Stimulated activated CD4-positive, alpha-beta T cell treated with anti-CD3 and anti-CD28 coated beads, Interleukin-15, amount 100 ng/mL, for 48 hours (primary cell): ENCODE data around the gene RAD51B.
"Not testable (repeated sequence)": the region's sequence is repeated elsewhere in the genome, so short reads cannot be mapped to it uniquely, and the experiment has no call there.

ENCODE experiments used
- DNase-seq, 2 donors: peaks; one replicate each; pipeline ENCODE4 v3.0.0-alpha.2; 2020; ENCODE audit warnings: low read depth in 2 of 2

RAD51B gene

DNA sequence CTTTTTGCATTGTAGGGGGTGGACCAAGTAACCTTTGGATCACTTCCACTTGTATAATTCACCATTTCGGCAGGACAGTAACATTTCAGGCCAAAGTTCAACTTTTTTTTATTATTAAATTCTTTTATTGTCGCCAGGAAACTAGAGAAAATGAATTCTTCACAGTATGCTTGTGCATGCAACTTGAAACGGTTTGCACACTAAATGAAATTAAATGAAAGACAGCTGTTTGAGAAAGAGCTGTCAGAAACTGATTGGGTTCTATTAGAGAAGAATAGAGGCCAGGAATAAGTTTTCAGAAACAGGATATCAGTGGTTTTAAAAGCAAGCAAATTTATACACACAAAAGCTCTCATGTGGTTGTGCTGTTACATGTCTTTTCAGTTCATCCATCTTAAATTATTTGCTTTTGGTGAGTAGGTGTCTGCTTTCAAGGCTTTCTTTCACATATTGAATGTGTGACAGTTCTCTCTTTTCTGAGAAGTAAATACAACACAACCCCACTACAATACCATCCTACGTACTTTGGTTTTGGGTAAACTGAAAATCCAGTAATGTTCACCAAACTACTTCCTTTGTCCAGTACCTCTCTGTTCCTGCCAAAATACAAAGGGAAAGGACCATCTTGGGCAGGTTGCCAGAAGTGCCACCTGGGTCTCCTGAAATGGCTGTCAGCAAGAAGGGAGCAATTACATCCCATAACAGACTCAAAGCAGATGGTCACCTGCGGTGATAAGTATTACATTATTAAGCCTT lies 291.7 kb downstream of the RAD51B start:
- DNase-seq = no peak

DNA sequence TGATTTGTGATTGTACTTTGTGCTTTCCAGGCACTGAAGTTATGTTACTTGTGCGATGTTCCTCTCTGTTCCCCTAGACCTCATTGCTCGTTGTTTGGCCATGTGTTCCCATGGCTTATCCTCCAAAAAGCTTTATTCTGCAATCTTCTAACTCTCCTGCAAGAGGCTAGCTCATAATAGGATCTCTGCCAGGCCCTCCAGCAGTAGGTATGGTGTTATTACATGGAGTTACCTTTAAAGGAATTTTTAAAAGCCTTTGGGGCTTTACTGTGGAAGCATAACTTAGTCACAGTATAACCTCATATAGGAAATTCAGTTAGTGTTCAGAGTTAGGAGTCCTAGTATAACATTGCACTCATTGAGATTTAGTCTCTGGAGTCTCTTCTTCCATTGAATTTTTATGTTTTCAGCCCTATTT lies 292.3 kb downstream of the RAD51B start:
- DNase-seq = no peak

DNA sequence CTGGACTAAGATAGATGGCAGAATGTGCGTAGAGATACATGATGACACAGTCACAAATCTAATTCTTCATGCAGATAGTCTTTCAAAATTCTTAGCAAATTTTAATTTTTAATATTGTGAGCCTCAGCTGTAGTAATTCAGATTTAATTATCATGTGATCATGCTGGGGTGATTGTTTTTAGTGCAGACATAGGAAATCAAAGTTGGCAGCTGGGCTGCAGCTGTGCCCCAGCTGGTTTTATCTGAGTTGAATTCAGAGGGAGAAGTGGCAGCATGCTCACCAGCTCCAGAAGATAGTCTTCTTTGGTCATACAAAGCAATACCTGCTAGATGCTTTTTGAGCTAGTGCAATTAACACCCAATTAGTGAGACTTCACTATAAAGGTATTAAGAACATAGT lies 292.9 kb downstream of the RAD51B start:
- no peak for DNase-seq

DNA sequence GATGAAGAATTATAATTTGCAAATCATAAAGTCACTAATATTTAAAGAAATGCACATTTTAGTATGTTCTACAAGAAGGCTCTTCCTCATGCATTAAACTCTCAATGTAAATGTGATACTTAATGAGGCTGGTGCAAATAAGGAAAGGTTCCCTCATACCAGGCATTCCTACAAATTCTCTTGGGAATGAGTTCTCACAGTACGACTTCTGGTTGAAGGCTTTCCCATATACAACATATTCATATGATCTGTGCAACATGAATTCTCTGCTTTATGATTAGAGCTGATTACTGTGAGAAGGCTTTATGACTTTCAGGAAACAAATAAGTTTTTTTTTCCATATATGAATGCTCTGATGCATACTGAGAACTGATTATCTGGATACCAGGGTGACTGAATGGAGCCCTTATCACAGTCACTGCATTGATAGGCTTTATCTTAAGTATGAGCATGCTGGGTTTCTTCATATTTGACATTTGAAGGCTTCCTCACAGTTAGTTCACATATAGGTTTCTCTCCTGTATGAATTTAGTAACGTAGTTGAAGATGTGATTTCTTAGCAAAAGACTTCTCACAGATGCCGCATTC lies 293.9 kb downstream of the RAD51B start:
- DNase-seq = no peak

DNA sequence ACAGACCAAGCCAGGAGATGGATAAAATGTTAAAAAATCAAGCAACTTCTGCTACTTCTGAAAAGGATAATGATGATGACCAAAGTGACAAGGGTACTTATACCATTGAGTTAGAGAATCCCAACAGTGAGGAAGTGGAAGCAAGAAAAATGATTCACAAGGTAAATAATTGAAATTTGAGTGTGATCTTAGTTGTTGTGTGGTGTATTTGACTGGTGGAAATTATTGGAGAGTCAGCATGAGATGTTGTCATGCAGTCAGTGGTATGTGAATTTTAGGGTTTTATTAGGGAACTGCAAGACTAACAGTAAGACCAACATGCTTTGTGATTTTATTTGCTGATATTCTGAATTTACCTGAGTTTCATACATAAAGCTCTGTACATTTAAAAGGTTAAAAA lies 296.4 kb downstream of the RAD51B start:
- DNase-seq = not testable (repeated sequence)

DNA sequence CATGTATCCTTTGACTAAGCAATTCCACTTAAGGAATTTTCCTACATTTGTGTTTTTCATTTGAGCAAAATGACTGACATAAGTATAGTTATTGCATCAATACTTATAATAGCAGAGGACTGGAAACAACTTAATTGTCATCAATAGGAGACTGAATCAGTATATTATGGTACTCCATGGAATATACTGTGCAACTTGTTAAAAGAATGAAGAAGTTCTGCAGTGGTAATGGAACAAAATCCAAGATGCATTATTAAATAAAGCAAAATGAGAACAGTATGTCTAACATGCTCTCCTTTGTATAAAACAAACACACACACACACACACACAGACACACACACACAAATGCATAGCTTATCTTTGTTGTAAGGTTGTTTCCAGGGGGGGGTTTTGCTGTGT lies 303.1 kb downstream of the RAD51B start:
- DNase-seq = no peak

DNA sequence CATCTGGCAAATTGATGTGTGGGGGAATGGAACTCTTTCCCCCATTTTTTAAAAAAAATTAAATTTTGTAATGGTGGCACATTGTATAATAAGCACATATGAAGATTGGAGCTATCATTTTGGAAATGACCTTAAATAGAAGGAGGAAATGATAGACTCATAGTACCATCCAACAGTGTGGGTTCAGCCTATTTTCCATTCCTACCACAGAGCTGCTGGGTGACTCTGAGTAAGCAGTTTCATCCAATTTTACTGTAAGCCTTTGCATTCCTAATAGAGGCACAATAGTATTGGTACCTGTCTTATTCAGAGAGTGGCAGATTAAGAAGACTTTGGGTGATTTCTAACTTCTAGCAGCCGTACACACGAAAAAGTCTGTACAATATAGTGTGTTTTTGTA lies 304.5 kb downstream of the RAD51B start:
- no peak for DNase-seq

DNA sequence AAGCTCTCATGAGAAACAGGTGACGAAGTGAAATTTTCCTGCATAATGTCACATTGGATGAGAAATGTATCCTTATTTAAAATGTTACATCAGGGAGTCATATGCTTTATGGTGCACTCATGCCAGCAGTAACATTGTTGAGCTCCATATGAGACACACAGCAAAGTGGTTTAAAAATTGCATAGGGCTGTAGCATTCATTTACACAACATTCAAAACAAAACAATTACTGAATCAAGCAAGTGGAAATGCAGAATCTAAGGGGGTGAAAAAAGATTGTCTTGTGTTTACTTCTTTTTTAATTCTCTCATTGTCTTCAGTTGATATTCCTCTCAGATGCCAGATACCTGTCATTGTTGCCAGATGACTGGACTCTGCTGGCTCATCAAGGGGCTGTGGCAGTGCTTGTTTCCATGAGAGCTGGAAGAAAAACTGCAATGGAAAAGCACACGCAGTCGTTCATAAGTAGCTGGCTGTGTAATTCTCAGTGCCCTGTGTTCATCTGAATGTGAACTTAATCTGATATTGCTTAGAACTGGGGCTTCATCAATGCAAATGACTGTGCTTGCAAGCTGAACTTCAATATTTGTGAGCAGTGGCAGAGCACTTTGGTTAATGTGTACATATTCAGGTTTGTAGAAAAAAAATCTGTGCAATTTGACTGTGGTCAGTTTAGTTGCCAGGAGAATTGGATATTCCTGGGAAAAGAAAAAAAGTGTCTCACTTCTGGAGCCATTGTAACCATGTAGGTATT lies 305.6 kb downstream of the RAD51B start:
- no peak for DNase-seq

DNA sequence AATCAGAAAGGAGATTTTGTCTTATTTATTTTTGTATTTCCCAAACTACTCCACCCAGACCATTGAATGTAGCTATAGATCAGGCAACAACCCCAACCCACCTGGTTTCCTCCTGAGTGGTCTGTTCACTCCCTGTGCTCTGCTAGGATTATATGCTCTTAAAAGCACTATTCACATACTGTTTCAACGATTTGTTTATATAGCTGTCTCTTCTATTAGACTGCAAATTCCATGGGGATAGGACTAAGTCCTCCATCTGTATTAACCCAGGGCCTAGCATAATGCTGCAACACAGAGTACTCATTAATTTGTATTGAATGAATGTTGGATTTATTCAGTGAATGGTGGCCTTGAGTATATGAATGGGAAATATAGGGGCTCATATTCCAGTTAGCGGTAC lies 307.6 kb downstream of the RAD51B start:
- DNase-seq = no peak

DNA sequence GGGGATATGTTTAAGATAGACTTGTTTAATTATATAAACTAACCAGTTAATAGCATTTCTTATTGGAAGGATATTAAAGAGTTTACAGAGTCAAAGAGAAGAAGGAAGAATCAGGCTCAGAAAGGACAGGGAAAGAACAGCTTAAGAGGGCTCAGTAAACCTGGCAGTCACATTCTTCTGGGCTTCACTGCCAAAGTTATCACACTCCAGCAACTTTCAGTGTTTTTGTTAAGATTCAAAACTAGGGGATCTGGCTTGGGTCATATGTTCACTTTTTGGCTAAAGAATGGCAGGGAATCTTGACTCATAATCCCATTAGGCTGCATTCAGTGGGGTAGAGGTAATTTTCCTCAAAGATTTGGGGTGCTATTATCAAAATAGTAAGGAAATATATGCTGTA lies 312.3 kb downstream of the RAD51B start:
- no peak for DNase-seq

DNA sequence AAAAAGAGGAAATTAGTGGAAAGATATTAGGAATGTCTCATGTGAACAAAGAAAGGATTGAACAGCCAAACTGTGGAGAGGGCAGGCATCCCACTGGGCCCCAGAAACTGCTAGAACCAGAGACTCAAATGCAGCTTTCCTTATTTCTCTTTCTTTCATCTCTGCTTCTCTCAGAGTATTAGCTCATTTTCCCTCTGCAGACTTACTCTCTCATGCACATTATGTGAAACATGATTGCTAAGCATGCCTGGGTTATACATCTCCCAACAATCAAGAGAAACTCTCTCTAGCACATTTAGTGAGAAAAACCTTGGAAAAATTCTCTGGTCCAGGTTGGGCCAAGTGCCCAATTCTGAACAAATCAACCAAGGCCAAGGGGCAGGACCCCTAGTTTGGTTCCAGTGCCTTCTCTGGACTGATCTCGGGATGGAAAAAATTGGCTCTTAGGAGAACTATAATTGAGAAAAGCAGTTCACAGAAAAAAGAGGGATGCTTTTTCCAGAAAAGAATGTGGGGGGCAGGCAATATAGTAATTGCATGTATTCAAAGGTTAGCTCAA lies 313.1 kb downstream of the RAD51B start:
- DNase-seq = no peak

DNA sequence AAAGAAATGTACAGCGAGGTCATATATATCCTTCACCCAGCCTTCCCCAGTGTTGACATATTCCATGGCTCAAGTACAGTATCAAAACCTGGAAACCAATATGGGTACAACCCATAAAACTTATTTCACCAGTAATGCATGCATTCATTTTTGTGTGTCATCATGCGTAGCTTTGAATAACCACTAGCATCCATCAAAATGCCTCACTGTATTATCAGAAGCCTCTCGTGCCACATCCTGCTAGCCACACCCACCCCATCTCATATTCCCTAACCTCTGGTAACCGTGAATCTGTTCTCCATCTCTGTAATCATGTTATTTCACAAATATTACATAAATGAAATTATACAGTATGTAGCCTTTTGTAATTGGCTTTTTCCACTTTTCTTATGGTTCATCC lies 314.3 kb downstream of the RAD51B start:
- DNase-seq = no peak

DNA sequence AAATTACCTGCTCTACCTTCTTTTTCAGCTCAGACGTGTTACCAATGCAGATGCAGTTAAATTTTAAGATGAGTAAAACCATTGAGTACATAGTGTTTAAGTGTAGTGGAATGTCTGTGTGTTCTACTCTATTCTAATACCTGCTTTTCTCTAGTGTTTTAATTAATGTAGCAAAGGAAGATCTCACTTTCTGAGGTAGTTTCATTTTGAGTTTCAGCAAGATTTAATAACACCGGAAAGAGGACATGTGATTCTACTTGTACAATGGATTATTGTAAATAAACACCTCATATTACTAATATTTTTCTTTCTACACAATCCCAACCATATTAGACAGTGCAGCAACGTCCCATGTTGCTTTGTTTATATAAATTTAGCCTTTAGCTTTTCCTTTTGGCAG lies 315.4 kb downstream of the RAD51B start:
- DNase-seq = no peak

DNA sequence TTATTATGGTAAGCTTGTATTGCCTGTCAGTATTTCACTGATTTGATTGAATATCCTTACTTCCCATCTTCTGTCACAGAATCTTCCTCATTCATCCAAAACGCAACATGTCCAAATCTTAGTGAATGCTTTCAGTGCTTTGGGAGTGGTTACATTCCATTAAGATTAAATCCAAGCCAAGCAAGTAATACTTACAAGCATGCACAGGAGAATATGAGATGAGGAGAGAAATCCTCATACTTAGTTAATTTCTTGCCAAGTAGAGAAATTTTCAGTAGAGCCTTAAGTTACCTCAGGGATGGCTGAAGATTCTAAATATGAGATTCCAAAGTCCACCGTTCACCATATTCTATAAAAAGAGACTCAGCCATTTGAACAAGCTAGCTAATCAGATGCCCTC lies 316.0 kb downstream of the RAD51B start:
- no peak for DNase-seq

DNA sequence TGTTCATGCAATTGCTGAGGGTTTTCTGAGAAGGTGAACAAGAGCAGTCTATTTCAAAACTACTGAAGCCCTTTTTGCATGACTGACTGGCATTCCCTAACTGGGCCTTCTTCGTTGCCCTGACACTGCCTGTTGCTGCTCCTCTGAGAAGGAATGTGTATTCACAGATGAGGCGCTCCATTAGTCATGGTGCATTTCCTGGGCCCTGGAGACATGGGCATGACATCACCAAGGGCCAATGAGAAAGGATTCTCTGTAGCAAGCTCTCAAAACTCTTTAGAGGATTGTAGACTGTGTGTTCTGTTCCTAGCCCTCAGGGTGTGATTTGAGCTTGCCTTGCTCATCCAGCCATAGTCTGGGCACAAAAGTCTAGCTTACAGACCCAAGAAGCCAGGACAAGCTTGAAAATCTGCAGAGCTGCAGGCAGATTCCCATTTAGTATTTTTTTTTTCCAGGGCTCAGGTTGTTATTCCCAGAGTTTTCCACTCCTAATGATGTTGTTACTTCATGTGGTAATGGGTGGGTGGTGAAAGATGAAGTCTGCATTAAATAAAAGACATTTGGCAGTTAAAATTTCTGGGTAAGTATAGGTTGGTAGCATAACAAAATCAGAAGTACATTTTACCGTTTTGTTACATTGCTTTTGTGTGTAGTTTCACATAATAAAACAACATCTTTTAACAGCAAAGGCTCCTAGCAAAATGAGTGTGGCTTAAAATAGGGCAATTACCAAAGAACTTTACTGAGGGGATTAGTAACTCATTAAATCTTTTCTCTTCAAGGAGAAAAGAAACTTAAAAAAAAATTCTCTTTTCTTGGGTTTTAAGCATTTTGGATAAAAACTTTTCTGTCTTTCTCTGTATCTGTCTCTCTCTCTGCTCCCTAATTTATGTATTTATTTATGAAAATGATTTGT lies 318.4 kb downstream of the RAD51B start:
- peak in 1 of 2 donors; percentile 10 for DNase-seq

DNA sequence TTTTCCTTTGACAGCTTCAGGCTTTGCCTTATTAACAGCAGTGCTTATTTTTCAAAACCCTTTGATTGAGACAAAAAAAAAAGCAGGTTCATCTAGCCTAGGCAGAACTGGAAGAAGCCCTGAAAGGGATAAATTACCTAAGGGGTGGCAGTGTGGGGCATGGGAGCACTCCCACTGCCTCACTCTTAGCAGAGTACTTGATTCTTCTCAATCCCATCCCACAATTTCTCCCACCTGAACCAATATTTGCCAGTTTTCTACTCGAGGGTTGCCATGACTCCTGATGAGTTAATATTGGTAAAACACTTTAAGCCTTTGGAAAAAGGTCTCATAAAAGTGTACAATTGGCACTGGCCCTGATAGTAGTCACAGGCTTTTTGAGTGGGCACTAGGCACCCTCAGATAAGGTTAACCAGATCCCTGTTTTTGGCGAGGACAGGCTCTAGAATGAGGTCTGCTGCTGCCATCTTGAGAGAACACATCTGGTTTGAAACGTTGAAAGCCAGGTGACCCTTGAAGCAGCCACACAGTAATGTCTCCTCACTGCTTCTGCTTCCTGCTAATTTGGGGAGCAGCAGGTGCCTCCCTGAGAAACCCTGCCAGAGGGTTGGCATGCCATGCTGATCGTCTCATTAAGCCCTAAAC lies 320.0 kb downstream of the RAD51B start:
- no peak for DNase-seq

DNA sequence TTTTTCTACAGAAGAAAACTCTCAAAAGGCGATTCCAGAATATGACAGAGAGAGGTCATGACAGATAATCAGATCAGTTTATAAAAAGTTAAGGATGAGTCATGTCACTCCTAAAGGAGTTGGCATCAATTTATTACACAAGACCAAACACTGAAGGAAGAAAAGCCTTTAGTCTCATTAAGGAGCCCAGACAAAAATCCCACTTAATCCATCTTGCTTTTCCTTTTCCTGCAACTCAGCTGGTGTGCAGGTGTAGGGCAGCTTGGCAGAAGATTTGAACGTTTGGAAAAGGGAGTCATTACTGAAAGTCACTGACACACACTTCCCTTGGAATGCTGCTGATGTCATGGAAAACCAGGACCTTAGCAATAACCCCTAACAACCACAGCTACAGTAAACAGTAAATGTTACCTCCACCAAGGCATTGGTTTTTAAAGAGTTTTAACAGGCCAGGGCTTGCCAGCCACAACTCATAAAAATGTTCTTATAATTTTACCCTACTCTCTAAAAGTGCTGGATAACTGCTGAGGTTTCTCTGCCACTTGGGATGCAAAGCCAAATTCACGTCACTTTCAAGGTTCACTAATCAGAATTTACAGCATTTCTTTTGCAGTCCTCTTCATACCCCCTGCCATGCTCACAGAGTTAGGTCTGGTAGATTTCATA lies 320.6 kb downstream of the RAD51B start:
- DNase-seq = no peak

DNA sequence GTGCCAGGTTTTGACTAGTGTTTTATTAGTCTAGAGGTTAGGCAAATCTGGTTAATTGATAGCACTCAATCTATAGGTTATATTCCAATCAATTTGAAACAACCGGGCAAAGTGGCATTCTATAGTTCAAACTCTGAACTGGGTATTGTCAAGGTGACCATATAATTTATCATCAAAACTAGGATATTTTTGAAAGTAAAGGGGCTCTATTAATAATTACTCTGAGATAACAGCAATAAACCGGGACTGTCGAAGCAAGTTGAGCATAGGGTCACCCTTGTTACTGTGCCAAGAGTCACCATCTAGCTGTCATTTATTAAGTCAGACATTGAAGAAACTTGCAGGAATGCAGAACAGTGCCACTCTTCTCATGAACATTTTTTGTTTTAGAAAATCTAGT lies 321.2 kb downstream of the RAD51B start:
- DNase-seq = no peak

DNA sequence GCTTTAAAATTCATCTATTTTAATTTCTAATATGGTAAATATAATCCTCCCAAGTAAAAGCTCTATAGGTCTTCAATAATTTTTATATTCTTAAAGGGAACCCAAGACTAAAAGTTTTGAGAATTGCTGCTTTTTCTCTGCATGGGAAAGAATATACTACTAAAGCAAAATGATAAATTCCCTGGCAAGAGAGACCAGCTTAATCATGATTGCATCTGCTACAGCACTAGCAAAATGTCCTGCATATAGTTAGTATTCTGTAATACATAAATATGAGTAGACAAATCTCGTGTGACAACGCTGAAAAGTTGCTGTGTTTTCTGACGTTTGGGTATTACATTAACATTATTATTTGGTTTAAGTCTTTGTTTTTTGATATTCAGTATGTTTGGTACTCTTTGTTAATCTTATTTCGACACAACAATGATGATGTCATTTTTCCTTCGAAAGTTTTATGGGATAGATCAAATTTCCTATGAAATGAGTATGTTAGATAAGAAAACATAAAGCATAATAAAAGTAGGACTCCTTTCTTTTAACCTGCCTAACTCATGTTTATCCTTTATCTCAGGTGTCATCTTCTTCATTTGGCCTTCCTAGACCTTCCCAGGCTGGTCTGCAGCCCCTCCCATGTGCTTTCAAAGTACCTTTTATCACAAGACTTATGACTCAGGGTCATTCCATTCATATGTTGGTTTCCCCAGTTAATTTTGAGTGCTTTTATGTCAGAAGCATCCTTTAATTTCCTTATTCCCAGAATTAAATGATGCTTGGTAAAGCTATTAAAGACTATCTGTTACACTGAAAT lies 321.9 kb downstream of the RAD51B start:
- no peak for DNase-seq

DNA sequence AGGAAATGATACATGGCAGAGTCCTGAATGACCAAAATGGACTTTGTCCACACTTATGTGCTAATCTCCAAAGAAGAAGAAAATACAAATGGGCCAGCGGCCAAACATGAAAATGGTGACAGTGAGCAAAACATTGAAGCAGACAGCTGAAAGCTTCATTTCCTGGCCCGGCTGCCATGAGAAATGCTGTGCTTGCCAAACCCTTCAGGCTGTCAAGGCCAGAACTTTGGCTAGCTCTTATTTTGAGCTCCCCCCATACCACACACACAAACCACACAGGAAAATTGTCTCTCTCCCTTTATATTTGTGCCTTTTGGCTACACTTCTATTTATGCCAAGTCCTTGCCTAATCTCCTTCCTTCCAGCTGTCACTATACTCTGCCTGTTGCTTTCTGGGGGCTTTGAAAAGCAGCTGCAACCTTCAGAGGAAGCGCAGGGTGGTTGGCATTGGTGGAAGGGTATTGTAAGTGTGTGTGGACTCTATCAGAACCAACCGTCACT lies 323.8 kb downstream of the RAD51B start:
- no peak for DNase-seq
